ENCODE measurements around the gene SLC39A5.

SLC39A5 gene

DNA sequence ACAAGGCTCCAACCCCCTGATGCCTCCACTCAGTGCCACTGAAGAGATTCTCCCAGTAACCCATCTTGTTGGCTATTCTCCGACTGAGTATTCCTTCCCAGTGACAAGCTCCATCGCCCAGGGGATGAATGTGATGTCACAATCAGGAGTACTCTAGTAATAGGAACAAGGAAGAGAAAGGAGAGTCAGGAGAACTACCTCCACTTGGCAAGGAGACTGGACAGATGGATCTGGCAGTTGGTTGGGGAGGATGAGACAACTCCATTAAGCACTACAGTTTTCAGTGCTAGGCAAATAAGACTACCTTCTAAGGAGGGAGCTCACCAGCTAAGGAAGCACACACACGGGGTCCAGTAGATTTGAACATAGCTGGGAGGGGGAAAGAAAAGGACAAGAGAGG, 13.4 kb upstream of the SLC39A5 start:
- FAIRE-seq = no peak

DNA sequence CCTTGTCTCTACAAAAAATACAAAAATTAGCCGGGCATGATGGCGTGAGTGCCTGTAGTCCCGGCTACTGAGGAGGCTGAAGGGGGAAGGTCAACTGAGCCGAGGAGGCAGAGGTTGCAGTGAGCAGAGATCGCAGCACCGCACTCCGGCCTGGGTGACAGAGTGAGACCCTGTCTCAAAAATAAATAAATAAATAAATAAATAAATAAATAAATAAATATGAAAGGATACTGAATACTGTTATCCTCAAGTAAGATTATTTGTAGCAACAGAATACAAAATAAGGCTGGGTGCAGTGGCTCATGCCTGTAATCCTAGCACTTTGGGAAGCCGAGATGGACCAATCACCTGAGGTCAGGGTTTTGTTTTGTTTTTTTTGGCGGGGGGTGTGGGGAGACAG, 10.0 kb upstream of the SLC39A5 start:
- FAIRE-seq = no peak

DNA sequence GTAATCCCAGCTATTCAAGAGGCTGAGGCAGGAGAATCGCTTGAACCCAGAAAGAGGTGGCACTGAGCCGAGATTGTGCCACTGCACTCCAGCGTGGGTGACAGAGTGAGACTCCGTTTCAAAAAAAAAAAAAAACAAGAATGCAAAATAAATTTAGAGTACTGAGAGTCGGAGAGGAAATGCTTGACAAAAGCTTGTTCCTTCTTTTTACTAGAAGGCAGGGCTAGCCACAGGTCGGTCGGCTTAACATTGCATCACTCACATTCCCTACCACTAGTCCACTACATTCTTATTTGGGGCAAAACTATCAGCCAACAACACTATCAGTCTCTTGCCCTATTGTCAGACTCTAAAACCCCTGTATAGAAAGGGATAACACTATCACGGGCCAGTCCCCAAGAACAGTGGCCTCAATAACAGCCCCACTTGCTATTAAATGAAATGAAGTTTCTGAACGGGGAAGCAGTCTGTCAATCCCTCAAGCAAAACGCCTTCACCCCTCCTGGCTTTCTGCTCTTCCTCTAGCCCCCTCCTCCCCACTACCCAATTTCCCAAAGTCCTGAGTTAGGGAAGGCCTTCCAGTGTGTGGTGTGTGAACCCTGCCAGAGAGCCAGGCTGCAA, 9.1 kb upstream of the SLC39A5 start:
- FAIRE-seq = no peak

DNA sequence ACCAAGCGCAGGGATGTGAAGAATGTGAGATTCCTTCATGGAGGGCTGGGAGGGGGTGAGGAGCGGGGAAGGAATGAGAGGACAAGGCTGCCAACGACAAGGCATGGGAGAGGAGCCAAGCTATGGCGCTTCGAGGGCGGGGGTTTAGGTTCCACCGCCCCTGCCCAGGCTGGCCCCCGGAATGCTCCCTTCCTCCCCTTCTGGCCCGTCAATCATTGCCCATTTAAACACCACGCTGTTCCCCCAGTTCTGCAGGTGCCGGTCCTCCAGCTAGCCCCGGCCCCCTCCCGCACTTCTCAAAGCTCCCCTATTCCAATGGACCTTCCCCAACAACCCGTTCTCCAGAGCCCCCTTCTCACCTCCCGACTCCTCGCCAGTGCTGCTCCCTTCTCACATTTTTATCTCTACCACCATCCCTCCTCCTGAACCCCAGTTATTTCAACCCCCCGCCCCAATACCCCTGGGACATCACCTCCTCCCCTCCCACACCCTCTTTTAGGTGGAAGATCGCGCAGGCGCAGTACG, 8.6 kb upstream of the SLC39A5 start:
- no peak for FAIRE-seq

DNA sequence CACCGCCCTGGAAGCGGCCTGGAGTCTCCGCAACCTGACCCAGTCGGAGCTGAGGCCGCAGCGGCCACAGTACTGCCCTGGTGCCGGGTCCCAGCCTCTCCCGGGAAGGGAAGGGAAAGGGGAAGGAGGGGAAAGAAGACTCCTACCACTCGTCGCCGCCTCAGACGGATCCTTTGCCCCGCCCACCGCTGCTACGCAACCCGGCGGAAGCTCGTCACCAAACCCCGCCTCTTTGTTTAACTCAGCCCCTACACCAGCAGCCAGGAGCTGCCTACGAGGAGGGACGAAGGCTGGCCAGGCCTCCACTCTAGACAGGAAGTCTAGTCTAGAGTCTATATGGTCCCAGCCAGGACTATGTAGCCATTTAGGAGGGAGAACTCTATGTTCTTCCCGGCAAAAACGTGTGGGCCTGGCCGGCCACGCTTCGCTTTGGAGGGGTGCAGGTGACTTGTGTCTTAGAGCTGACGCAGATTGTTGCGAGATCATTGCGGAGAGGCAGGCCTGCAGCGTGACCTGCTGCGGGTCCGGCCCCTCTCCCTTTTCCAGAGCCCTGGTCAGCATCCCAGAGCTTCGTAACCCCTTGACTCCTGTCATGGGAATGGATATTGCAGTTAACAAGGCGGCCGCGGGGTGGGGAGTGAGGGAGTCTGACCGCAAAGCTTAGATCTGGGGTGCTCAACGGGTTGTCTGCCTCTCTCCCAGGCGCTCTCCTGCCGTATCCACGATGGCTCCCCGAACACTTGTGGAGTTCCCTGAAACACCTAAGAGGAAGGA, 7.9 kb upstream of the SLC39A5 start, which contains the start of gene RNF41:
Gene RNF41, minus strand, starts transcription at position 166 of the 774 bp plus-strand sequence. CDS start 7,875 bp downstream, outside the sequence.
- peak; percentile 97 for FAIRE-seq

DNA sequence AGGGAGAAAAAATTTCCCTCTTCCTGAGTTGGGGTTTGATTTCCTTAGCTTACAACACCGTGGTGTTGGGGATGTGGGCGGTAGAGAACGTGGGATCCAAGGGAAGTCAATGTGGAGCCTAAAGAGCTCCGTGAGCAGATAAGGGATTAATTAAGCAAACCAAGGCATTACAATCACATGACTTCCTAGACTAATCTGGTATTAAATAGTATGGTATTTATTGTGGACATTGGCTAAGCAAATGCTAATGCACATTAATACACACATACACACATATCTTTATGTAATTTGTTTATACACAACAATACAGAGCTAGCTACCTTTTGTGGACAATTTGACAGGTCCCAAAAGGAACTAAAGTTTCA, 7.3 kb upstream of the SLC39A5 start:
- no peak for FAIRE-seq

DNA sequence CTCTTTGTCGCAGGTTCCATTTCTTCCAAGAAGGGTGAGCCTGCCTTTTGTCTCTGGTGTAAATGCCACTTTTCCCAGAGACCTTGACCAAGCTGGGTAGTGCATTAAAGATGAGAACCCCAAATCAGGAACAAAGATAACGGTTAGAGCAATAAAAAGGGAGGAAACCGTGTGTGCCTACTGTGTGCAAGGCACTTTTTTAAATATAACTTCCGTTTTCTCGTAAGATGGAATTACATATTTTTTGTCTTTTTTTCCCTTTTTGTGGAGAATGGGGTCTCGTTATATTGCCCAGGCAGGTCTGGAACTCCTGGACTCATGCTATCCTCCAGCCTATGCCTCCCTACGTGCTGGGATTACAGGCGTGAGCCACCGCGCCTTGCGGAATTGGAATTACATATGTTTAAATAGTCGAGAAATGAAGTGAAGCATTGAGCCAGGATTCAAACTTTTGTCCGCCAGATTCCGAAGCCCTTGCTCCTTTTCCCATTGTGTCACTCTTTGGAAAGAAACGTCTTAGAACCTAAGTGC, 6.2 kb upstream of the SLC39A5 start:
- FAIRE-seq = no peak

DNA sequence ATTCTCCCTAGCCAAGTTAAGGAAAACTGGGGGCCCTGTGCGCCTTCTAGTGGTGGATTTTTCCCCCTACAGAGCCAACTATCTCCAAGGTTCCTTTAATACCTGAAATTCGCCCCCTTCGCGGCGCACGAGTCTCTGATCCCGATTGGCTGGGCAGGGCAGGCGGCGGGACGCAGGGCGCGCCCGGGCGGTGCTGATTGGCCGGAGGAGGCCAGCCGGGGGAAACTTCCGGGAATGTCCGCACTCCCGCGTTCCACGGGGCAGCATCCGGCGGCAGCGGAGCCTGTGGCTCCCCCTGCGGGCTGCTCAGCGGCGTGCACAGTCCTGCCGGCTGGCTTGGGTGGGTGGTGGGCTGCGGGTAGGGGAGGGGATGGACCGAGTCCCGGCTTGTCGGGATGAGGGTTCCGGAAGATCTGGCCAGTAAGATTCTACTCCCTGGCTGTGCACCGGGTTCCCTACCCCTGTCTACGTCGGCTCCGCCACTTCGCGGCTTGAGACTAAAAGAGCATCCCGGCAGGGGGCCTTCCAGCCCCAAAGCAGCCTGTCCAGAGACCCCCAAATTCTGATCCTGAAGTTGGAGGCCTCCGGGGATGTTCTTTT, 5.6 kb upstream of the SLC39A5 start, which contains the start of gene NABP2:
Gene NABP2, plus strand, starts transcription at position 241 of the 600 bp plus-strand sequence. CDS start 515 bp downstream, outside the sequence.
- peak; percentile 96 for FAIRE-seq

DNA sequence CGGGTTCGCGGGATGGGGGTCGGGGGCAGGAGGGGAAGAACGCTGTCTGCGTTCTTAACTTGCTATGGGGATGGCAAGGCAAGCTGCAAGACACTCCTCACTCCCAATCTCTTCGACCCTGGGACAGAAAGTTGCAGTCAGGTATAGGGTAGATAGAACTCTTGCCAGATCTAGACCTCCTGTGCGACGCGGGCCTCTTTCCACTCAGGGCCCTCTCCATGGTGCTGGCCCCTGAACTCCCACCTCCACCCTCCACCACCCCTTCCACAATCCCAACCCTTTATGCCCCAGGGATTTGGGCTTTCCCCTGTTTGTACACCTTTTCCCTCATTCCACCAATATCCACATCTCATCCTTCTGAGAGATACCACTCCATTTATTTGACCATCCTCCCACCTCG, 4.9 kb upstream of the SLC39A5 start:
- FAIRE-seq = no peak

DNA sequence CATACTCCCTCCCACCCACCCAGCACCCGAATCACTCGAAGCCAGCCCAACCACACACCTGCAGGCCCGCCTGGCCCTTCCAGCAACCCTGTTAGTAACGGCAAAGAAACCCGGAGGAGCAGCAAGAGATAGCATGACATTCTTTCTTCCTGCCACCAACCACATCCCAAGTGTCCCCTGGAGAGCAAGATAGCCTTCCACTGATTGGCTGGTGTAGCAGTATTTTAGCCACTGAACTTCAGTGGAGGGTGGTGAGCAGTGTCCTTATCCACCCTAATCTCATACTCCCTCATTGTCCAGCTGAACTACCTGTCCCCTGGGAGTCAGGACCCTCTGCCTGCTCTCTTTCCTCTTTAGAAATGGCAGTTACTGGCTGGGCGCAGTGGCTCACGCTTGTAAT, 769 bp upstream of the SLC39A5 start:
- no peak for FAIRE-seq

DNA sequence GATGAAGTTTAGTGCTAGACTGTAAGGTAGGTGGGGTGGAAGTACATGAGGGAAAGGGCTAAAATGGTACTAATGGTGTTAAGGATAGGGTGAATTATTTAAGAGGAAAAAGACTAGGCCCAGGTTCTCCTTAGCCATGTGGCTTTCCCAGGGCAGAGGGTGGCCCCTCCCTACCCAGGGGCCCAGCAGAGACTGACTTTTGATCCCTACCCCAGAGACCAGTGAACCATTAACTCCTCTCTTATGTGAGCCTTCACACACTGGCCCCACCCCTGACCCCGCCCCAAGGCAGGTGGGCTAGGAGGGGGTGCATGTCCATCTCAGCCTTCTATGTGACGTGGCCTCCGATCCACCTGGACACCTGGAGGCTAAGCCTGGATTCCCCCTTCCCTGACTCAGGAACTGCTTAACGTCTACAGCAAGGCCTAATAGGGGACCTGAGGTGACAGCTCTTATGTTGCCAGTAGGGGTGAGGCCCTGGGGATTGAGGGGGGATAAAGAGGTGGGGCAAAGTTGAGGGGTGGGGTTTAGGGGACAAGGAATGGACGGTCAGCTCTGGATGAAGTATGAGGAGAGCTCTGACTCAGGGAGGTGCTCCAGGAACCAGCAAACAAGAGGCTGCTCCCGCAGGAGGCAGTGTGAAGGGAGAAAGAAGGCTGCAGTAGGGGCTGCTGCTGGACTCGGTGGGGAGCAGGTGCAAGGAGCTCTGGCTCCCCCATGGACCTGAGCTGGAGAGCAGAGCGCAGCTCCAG, 757 bp downstream of the SLC39A5 start:
- no peak for FAIRE-seq

DNA sequence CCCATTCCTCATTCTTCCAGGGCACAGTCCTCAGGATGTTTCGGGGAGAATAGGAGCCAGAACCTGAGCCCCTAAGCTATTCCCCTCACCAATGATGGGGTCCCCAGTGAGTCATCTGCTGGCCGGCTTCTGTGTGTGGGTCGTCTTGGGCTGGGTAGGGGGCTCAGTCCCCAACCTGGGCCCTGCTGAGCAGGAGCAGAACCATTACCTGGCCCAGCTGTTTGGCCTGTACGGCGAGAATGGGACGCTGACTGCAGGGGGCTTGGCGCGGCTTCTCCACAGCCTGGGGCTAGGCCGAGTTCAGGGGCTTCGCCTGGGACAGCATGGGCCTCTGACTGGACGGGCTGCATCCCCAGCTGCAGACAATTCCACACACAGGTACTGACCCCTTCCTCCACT, 1.3 kb downstream of the SLC39A5 start:
- FAIRE-seq = no peak

DNA sequence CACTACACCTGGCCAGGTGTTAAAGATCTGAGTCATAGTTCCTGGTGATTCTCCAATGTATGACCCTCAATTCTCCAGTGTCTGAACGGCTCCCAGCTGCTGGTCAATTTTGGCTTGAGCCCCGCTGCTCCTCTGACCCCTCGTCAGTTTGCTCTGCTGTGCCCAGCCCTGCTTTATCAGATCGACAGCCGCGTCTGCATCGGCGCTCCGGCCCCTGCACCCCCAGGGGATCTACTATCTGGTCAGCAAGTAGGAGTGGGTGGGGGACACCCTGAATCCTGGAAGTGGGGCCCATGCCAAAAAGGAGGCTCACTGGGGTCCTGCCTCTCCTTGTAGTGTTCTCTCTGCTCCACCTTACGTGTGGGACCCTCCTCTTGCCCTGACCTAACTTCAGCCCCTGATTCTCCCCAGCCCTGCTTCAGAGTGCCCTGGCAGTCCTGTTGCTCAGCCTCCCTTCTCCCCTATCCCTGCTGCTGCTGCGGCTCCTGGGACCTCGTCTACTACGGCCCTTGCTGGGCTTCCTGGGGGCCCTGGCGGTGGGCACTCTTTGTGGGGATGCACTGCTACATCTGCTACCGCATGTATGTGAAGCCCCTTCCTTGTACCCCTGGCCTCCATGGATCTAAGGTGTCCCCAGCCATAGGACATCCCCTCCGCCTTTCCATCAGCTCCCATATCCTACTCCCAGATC, 5.0 kb downstream of the SLC39A5 start:
- FAIRE-seq = no peak

DNA sequence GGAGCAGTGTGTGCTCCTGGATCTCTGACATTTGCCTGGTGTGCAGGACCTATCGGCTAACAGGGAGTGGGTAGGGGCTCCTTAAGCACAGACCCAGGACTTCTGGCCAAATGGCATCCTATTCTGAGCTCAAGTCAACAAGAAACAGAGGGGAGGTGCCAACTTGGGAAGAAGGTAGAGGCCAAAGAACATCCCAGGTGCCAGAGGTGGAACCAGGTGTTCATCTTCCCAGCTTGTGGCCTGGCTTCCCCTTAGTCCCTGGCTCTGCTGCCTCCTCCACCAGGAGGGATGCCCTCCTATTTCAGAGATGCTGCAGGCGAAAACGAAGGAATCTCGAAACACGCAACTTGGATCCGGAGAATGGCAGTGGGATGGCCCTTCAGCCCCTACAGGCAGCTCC, 6.2 kb downstream of the SLC39A5 start:
- FAIRE-seq = no peak

DNA sequence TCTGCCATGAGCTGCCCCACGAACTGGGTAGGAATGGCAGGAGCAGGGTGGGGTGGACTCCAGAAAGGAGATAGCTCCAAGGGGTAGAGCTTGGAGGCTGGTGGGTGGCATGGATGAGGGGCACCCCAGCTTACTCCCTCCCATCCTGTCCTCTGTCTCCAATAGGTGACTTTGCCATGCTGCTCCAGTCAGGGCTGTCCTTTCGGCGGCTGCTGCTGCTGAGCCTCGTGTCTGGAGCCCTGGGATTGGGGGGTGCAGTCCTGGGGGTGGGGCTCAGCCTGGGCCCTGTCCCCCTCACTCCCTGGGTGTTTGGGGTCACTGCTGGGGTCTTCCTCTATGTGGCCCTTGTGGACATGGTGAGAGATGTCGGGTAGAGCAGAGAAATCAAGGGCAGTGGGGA, 7.1 kb downstream of the SLC39A5 start:
- FAIRE-seq = no peak

DNA sequence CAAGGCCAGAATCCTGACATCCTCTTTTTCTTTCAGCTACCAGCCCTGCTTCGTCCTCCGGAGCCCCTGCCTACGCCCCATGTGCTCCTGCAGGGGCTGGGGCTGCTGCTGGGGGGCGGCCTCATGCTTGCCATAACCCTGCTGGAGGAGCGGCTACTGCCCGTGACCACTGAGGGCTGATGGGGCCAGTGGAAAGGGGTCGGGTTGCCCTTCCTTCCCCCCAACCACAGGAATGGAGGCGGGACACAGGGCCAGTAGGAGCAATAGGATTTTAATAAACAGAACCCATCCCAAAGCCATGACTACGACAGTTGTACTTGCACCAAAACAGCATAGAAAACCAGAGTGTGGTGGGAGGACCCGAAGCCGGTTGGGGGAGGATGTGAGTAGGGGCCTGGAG, 7.7 kb downstream of the SLC39A5 start:
- no peak for FAIRE-seq

DNA sequence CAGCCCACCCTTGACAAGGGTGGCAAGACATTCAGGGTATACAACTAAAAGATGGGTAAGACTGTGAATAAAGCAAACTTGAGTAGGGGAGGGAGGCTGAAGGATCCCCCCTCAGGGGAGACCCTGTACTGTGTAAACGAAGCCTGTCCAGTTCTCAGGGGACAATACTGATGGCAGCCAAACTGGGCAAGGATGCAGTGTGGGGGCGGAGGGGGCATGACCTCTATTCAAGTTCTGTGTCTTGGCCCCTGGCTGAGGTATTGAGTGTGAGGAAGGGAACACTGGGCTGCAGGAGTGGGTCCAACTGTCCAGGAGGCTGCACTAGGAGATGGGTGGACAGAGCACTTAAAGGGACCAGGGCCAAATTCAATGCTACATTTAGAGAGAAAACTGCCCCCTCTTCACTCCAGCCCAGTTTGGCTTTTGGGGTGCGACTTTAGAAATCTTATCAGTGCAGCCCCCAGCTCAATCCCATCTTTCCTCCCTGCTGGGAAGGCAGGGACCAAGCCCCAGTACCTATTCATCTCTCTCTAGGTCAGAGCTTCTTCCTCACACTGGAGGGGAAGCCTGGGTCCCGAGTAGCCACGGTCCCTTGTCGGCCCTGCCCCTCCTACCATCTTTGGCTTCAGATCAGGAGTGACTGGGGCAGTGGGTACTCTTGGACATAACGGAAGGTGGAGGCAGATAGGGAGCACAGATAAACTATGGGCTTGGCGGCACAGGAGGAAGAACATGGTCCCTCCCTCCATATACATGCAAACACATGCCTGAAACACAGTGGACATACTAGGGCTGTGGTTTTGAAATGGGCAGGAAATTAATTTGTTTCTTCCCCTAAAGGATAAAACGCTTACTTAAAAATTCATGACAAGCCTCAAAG, 11.8 kb downstream of the SLC39A5 start:
- FAIRE-seq = no peak

DNA sequence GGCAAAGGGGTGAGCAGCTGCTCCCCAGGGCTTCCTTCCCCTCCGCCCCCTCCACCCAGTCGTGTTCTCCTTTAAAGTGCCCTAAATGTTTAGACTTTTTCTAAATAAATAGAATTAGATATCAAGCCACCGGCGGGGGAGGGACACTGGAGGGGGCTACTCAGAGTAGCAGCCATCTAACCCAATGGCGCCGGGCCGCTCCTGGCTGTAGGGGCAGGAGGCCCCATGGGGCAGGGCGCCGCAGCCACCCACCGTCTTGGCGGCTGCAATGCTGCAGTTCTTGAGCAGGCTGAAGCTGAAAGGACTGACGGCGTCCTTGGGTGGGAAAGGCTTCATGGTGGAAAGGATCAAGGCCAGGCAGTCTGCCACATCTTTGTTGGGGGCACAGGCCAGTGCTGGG, 13.1 kb downstream of the SLC39A5 start:
- FAIRE-seq = no peak

DNA sequence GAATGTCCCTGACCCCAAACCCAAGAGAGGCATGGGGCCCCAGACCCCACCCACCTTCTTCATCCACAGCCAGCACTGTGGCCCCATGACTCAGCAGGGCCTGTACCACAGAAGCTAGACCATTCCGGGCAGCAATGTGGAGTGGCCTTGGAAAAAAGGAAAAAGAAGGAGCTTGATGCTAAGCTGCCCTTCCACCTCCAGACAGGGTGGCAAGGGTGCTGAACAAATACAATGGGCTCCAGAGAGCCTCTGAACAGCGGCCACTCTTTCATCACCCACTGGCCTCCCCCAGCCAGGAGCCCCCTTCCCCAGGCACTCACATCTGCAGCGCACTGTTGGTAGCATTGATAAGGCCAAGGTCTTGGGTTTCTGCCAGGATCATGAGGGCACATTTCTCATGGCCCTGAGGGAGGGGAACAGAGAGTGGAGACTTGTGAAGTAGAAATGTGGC, 13.9 kb downstream of the SLC39A5 start:
- no peak for FAIRE-seq

DNA sequence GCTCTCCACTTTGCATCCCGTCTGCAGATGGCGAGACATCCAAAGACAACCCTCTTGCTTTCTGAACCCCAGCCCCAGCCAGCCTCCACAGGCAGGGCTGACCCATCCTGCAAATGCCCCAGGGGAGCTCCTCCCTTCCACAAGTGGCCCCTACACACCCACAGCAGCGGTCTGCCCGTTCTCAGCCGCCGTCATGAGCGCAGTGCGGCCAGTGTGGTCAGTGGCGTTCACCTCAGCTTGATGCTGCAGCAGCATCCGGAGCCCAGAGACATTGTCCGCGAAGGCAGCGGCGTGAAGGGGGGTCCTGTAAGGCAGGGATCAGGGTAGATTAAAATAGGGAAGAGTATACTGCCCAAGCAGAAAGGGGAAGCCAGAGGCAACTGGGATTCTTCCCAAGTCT, 14.6 kb downstream of the SLC39A5 start:
- FAIRE-seq = no peak

DNA sequence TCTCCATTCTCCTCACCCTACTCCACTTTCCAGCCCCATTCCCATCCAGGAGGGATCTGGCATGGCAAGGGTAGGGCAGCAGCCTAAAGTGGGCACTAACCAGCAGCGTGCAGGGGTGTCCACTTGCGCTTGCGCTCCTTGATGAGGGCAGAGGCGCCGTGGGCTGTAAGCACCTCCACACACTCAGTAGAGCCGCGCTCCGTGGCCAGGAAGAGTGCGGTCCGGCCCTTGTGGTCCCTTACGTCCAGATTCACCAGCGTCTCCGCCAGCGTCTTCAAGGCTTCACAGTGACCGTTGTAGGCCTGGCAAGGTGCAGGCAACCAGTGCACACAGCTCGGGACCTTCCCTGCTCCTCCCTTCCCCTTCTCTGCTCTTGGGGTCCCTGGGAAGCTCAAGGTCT, 18.1 kb downstream of the SLC39A5 start:
- FAIRE-seq = no peak
